ENCODE results near the gene TAF4. TPM values are rescaled to one million over a fixed set of nuclear protein-coding genes. Genes with fewer than 3 reads are reported as not detected.

The TAF4 gene
- total RNA-seq, 1 donor from 2014 or later, result 9.6 TPM

GRCh38 chr20:61960836-61961235 lies 104.8 kb downstream of the TAF4 start:
- Histone ChIP-seq H3K9me3 (no peaks in the 10 kb centered on the region), H3K27me3 (no peaks in the 10 kb centered on the region), H3K4me1 (peaks cover 8% of the 10 kb centered on the region)

DNA sequence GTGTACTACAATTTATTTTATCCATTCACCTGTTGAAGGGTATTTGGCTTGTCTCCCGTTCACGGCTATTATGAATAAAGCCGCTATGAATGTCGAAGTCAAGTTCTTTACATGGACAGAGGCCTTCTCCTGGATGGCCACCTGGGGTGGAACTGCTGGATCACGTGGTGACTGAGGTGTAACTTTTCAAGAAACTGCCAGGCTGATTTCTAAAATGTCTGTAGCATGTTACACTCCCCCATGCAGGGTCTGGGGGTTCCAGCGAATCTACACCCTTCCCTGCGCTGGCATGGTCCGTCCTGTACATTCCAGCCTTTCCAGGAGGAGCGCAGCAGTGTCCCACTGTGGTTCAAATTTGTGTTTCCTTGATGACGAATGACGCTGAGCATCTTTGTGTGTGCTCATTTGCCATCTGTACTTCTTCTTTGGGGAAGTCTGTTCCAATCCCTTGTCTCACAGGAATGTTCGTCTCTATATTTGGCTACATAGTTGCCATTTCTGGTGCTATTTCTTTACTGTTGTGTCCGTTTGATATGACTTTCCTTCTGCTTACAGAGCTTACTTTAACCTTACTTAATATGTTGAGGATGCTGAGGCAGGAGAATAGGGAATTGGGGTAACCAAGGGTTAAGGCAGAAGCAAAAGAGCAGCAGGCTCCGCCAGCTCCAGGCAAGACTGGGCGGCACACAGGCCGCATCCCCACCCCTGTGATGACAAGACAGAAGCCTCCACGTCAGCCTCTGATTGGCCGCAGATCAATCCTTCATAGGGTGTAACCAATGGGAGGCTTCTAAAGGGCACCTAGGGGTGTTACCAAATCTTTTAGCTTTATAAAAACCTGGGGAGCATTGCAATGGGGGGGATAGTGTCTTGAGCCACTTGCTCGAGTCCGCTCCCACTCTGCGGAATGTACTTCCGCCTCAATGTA lies 106.6 kb downstream of the TAF4 start:
- H3K4me3 ChIP-seq, result no peak overlapping the region
- no peak for TF ChIP-seq POLR2A (IDR thresholded peaks at IDR 0.05)
- TF ChIP-seq POLR2AphosphoS5 (IDR thresholded peaks at IDR 0.05; ENCODE audit: insufficient read depth in 1 of 2, low read depth in 1 of 2), result no peak
- TF ChIP-seq, protein P1, sequence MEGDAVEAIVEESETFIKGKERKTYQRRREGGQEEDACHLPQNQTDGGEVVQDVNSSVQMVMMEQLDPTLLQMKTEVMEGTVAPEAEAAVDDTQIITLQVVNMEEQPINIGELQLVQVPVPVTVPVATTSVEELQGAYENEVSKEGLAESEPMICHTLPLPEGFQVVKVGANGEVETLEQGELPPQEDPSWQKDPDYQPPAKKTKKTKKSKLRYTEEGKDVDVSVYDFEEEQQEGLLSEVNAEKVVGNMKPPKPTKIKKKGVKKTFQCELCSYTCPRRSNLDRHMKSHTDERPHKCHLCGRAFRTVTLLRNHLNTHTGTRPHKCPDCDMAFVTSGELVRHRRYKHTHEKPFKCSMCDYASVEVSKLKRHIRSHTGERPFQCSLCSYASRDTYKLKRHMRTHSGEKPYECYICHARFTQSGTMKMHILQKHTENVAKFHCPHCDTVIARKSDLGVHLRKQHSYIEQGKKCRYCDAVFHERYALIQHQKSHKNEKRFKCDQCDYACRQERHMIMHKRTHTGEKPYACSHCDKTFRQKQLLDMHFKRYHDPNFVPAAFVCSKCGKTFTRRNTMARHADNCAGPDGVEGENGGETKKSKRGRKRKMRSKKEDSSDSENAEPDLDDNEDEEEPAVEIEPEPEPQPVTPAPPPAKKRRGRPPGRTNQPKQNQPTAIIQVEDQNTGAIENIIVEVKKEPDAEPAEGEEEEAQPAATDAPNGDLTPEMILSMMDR (IDR thresholded peaks at IDR 0.05), result no peak
- intact Hi-C loops (cut with DNase I), result no loop called here
- H3K9me3 ChIP-seq, result no peaks in the 10 kb centered on the region
- H3K4me1 ChIP-seq, result no peaks in the 10 kb centered on the region
- H3K27ac ChIP-seq, result no peak overlapping the region
- H3K27me3 ChIP-seq, result no peaks in the 10 kb centered on the region
- H3K36me3 ChIP-seq, result no peaks in the 10 kb centered on the region
- DNase-seq (ENCODE audit: extremely low spot score in 2 of 2), result no peak

More at GRCh38 chr20:61960836-61961235, 104.8 kb downstream of the TAF4 start:
- intact Hi-C loops (cut with DNase I), result no loop called here
- Histone ChIP-seq H3K4me3 (no peak overlapping the region), H3K36me3 (no peaks in the 10 kb centered on the region), H3K27ac (no peak overlapping the region)
- TF ChIP-seq, protein P1 (IDR thresholded peaks at IDR 0.05), result no peak
- TF ChIP-seq POLR2AphosphoS5 (IDR thresholded peaks at IDR 0.05; ENCODE audit: insufficient read depth in 1 of 2, low read depth in 1 of 2) (no peak), POLR2A (IDR thresholded peaks at IDR 0.05) (no peak)
- no peak for DNase-seq (ENCODE audit: extremely low spot score in 2 of 2)

- Histone ChIP-seq H3K36me3 (no peaks in the 10 kb centered on the region), H3K4me3 (no peak overlapping the region), H3K27me3 (no peaks in the 10 kb centered on the region), H3K27ac (no peak overlapping the region), H3K4me1 (no peaks in the 10 kb centered on the region), H3K9me3 (no peaks in the 10 kb centered on the region)
- DNase-seq (ENCODE audit: extremely low spot score in 2 of 2), result no peak
- intact Hi-C loops (cut with DNase I), result no loop called here
- TF ChIP-seq, protein P1 (IDR thresholded peaks at IDR 0.05), result no peak
- TF ChIP-seq POLR2A (IDR thresholded peaks at IDR 0.05) (no peak), POLR2AphosphoS5 (IDR thresholded peaks at IDR 0.05; ENCODE audit: insufficient read depth in 1 of 2, low read depth in 1 of 2) (no peak)
Measured at GRCh38 chr20:61957961-61958715, 107.5 kb downstream of the TAF4 start.

DNA sequence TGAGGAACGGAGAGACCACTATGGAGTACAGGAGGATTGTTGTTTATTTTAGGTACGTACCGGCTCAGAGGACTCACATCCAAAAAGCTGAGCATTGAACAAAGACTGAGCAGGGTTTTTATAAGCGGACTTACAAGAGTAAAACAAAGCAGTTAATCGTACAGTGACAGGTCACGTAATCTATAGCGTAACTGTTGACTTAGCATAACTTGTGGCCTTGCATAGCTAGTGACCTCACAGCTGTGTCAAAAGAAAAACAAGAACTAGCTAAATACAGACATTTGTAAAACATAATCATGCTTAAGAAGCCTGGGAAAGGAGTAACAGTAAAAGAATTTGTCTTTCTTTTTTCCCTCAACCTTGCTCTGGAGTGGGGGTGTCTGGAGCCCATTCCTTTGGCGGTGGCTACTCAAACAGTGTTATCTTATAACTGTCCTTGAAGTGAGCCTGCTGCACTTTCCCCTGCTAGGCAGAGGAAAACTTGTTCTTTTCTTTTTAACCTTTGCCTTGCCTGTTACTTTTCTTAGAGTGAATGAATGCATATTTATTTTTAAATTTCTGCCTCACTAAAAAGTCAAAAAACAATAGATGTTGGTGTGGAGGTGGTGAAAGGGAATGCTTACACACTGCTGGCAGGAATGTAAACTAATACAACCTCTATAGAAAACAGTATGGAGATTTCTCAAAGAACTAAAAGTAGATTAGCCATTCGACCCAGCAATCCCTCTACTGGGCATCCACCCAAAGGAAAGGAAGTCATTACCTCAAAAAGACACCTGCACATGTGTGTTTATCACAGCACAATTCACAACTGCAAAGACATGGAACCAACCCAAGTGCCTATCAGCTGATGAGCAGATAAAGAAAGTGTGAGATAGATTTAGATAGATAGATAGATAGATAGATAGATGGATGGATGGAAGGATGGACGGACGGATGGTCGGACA lies 109.0 kb downstream of the TAF4 start:
- TF ChIP-seq, protein P1 (IDR thresholded peaks at IDR 0.05), result no peak
- TF ChIP-seq POLR2AphosphoS5 (IDR thresholded peaks at IDR 0.05; ENCODE audit: insufficient read depth in 1 of 2, low read depth in 1 of 2) (no peak), POLR2A (IDR thresholded peaks at IDR 0.05) (no peak)
- intact Hi-C loops (cut with DNase I), result no loop called here
- Histone ChIP-seq H3K4me1 (no peaks in the 10 kb centered on the region), H3K36me3 (no peaks in the 10 kb centered on the region), H3K27me3 (no peaks in the 10 kb centered on the region), H3K9me3 (no peaks in the 10 kb centered on the region), H3K27ac (no peak overlapping the region), H3K4me3 (no peak overlapping the region)
- DNase-seq (ENCODE audit: extremely low spot score in 2 of 2), result no peak

Data from vagina (tissue), 2 donors.